ENCODE results near the gene CDK17. TPM values are rescaled to one million over a fixed set of nuclear protein-coding genes. Genes with fewer than 3 reads are reported as not detected.
"Not testable (repeated sequence)": the region's sequence is repeated elsewhere in the genome, so short reads cannot be mapped to it uniquely, and the experiment has no call there.

The CDK17 gene
- polyA plus RNA-seq, 3 donors from 2014 or later = 27.2 to 64.0 (median 52.7) TPM

DNA sequence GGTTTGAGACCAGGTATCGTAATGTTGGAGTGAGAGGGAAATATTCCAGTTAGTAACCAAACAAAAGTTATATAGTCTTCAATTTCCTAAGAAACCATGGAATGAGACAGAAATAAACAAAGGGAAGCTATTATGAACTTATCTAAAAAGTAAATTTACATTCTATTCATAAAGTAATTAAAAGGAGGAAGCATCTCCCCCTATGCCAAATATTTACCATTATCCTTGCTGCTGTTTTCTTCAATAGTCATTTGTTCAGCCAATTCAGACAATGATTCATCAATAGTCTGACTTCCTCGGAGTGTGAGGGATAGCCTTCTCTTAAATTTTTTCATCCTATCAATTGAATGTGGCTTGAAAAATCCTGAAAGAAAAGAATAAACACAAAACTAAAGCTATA, 65.7 kb downstream of the CDK17 start:
- H3K27me3 Mint-ChIP-seq (ENCODE audit: low read depth in 3 of 3) = peaks cover 0 to 14% (median 7%) of the 10 kb centered on the region in 3 donors
- peaks cover 0 to 5% (median 0%) of the 10 kb centered on the region in 6 donors for H3K9me3 Mint-ChIP-seq
- no peak overlapping the region for H3K27ac Mint-ChIP-seq
- DNase-seq = no peak
- peaks cover 55 to 87% of the 10 kb centered on the region in 2 donors for H3K4me1 Mint-ChIP-seq
- H3K4me3 Mint-ChIP-seq = no peak overlapping the region
- peaks cover 0 to 8% (median 8%) of the 10 kb centered on the region in 3 donors for H3K36me3 Mint-ChIP-seq

- Mint-ChIP-seq H3K4me1 (peaks cover 59 to 89% of the 10 kb centered on the region in 2 donors), H3K9me3 (no peaks in the 10 kb centered on the region), H3K27ac (peak overlapping the region in 4 of 6 donors; percentile 1 to 55 (median 42)), H3K27me3 (ENCODE audit: low read depth in 3 of 3) (peaks cover 0 to 4% (median 3%) of the 10 kb centered on the region in 3 donors), H3K4me3 (no peak overlapping the region), H3K36me3 (peaks cover 0 to 7% (median 0%) of the 10 kb centered on the region in 3 donors)
- no peak for DNase-seq
These were observed 70.7 kb downstream of the CDK17 start for GRCh38 chr12:96329545-96329944.

- no peak for DNase-seq
- Mint-ChIP-seq H3K27me3 (ENCODE audit: low read depth in 3 of 3) (peaks cover 0 to 4% (median 3%) of the 10 kb centered on the region in 3 donors), H3K27ac (peak overlapping the region in 1 of 6 donors; percentile 21), H3K36me3 (peaks cover 0 to 7% (median 0%) of the 10 kb centered on the region in 3 donors), H3K4me1 (peaks cover 63 to 89% of the 10 kb centered on the region in 2 donors), H3K4me3 (no peak overlapping the region), H3K9me3 (no peaks in the 10 kb centered on the region)
These were observed 71.2 kb downstream of the CDK17 start for GRCh38 chr12:96329018-96329417.

GRCh38 chr12:96327889-96328288, 72.3 kb downstream of the CDK17 start:
- Mint-ChIP-seq H3K36me3 (peaks cover 4 to 12% (median 5%) of the 10 kb centered on the region in 3 donors), H3K27ac (peak overlapping the region in 1 of 6 donors; percentile 51), H3K27me3 (ENCODE audit: low read depth in 3 of 3) (peaks cover 0 to 4% (median 3%) of the 10 kb centered on the region in 3 donors), H3K4me3 (no peak overlapping the region), H3K9me3 (no peaks in the 10 kb centered on the region), H3K4me1 (peaks cover 64 to 93% of the 10 kb centered on the region in 2 donors)
- no peak for DNase-seq

GRCh38 chr12:96327346-96327745, 72.9 kb downstream of the CDK17 start:
- peaks cover 6 to 13% (median 9%) of the 10 kb centered on the region in 3 donors for H3K36me3 Mint-ChIP-seq
- peaks cover 68 to 93% of the 10 kb centered on the region in 2 donors for H3K4me1 Mint-ChIP-seq

DNA sequence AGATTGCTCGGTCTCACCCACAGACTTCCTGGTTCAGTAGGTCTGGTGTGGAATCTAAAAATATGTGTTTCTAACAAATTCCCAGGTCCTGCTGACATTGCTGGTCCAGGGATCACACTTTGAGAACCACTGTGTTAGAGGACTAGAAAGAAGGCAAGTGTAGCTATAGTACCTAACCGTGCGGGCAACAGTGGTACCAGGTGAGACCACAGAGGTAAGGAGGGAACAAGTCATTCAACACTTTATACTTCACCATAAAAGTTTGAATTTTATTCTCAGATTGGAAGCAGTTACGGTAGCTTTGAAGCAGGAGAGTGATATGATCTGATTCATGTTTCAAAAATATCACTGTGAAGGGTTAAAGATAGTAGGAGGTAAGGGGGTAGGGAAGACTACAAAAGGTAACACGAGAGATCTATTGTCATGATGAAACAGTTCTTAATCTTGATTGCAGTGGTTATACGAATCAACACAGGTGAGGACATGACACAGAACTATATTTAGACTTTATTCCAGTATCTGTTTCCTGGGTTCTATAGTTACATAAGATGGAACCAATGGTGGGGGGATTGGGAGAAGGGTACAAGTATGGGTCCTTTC, 73.5 kb downstream of the CDK17 start:
- no peak for DNase-seq
- peaks cover 0 to 6% (median 5%) of the 10 kb centered on the region in 3 donors for H3K27me3 Mint-ChIP-seq (ENCODE audit: low read depth in 3 of 3)
- H3K9me3 Mint-ChIP-seq = no peaks in the 10 kb centered on the region
- peaks cover 12 to 16% (median 15%) of the 10 kb centered on the region in 3 donors for H3K36me3 Mint-ChIP-seq
- peak overlapping the region in 2 of 5 donors; percentile 27 to 49 for H3K4me3 Mint-ChIP-seq
- H3K4me1 Mint-ChIP-seq = peaks cover 72 to 93% of the 10 kb centered on the region in 2 donors
- peak overlapping the region in 5 of 6 donors; percentile 10 to 82 (median 70) for H3K27ac Mint-ChIP-seq

More at GRCh38 chr12:96327346-96327745, 72.9 kb downstream of the CDK17 start:
- peak overlapping the region in 5 of 6 donors; percentile 31 to 89 (median 51) for H3K27ac Mint-ChIP-seq
- peaks cover 0 to 4% (median 3%) of the 10 kb centered on the region in 3 donors for H3K27me3 Mint-ChIP-seq (ENCODE audit: low read depth in 3 of 3)
- no peak for DNase-seq
- peak overlapping the region in 1 of 5 donors; percentile 1 for H3K4me3 Mint-ChIP-seq
- H3K9me3 Mint-ChIP-seq = no peaks in the 10 kb centered on the region

- H3K27ac Mint-ChIP-seq = peak overlapping the region in 2 of 6 donors; percentile 16 to 79
- no peak overlapping the region for H3K4me3 Mint-ChIP-seq
- H3K4me1 Mint-ChIP-seq = peaks cover 55 to 69% of the 10 kb centered on the region in 2 donors
These were observed 76.3 kb downstream of the CDK17 start for GRCh38 chr12:96323906-96324305.

DNA sequence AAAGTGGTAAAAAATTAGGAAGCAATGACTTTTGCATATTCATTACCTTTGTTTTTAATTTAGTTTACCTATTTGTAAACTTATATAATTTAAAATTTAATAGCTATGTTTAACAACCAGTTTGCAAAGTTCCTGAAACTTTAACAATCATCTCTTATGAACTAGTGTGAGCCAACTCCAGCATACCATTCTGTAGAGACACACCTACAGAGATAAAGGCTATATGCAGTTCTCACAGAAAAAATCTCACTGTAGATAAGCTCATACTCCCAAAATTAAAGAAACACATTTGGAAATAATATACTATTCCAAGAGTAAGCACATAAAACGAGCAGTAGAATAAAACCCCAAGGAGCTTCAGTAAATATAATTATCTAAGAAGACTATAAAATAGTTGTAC, 77.5 kb downstream of the CDK17 start:
- H3K36me3 Mint-ChIP-seq = peaks cover 12 to 16% (median 15%) of the 10 kb centered on the region in 3 donors
- no peak for DNase-seq
- no peak overlapping the region for H3K4me3 Mint-ChIP-seq
- peak overlapping the region in 1 of 6 donors; percentile 5 for H3K27ac Mint-ChIP-seq
- no peaks in the 10 kb centered on the region for H3K9me3 Mint-ChIP-seq
- peaks cover 45 to 57% of the 10 kb centered on the region in 2 donors for H3K4me1 Mint-ChIP-seq
- H3K27me3 Mint-ChIP-seq (ENCODE audit: low read depth in 3 of 3) = peaks cover 0 to 4% (median 2%) of the 10 kb centered on the region in 3 donors

More at GRCh38 chr12:96323906-96324305, 76.3 kb downstream of the CDK17 start:
- no peak for DNase-seq
- Mint-ChIP-seq H3K9me3 (no peaks in the 10 kb centered on the region), H3K36me3 (peaks cover 12 to 16% (median 15%) of the 10 kb centered on the region in 3 donors), H3K27me3 (ENCODE audit: low read depth in 3 of 3) (peaks cover 0 to 4% (median 2%) of the 10 kb centered on the region in 3 donors)

GRCh38 chr12:96321941-96322340, 78.3 kb downstream of the CDK17 start:
- H3K9me3 Mint-ChIP-seq = peaks cover 0 to 2% (median 0%) of the 10 kb centered on the region in 6 donors
- peaks cover 0 to 2% (median 2%) of the 10 kb centered on the region in 3 donors for H3K27me3 Mint-ChIP-seq (ENCODE audit: low read depth in 3 of 3)
- H3K27ac Mint-ChIP-seq = no peak overlapping the region
- peaks cover 12 to 16% (median 15%) of the 10 kb centered on the region in 3 donors for H3K36me3 Mint-ChIP-seq
- peaks cover 37 to 50% of the 10 kb centered on the region in 2 donors for H3K4me1 Mint-ChIP-seq
- no peak overlapping the region for H3K4me3 Mint-ChIP-seq
- no peak for DNase-seq

DNA sequence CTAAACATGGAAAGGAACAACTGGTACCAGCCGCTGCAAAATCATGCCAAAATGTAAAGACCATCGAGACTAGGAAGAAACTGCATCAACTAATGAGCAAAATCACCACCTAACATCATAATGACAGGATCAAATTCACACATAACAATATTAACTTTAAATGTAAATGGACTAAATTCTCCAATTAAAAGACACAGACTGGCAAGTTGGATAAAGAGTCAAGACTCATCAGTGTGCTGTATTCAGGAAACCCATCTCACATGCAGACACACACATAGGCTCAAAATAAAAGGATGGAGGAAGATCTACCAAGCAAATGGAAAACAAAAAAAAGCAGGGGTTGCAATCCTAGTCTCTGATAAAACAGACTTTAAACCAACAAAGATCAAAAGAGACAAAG, 82.4 kb downstream of the CDK17 start:
- H3K4me1 Mint-ChIP-seq = peaks cover 25 to 40% of the 10 kb centered on the region in 2 donors
- H3K4me3 Mint-ChIP-seq; H3K27ac Mint-ChIP-seq; DNase-seq; H3K27me3 Mint-ChIP-seq (ENCODE audit: low read depth in 3 of 3); H3K9me3 Mint-ChIP-seq; H3K36me3 Mint-ChIP-seq: not testable (repeated sequence)

DNA sequence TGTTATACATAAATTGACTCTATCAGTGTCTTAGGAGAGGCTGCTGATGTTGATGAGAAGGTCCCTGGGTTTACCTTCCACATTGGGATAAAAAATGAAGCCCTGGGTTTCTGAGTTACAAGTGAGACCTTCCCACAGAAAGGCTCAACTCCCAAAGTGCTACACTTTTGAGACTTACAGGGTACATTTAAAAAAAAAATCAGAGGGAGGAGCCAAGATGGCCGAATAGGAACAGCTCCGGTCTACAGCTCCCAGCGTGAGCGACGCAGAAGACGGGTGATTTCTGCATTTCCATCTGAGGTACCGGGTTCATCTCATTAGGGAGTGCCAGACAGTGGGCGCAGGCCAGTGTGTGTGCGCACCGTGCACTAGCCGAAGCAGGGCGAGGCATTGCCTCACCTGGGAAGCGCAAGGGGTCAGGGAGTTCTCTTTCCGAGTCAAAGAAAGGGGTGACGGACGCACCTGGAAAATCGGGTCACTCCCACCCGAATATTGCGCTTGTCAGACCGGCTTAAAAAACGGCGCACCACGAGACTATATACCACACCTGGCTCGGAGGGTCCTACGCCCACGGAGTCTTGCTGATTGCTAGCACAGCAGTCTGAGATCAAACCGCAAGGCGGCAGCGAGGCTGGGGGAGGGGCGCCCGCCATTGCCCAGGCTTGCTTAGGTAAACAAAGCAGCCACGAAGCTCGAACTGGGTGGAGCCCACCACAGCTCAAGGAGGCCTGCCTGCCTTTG, 84.3 kb downstream of the CDK17 start:
- Mint-ChIP-seq H3K27ac (peak overlapping the region; percentile 59 to 88 (median 85)), H3K4me1 (peaks cover 16 to 38% of the 10 kb centered on the region in 2 donors), H3K4me3 (peak overlapping the region; percentile 68 to 90 (median 86))
- H3K27me3 Mint-ChIP-seq (ENCODE audit: low read depth in 3 of 3); H3K9me3 Mint-ChIP-seq; H3K36me3 Mint-ChIP-seq: not testable (repeated sequence)
- DNase-seq = peak in 2 of 3 donors; percentile 25 to 32

GRCh38 chr12:96314723-96315122, 85.5 kb downstream of the CDK17 start:
- Mint-ChIP-seq H3K36me3 (peaks cover 0 to 4% (median 4%) of the 10 kb centered on the region in 3 donors), H3K4me3 (no peak overlapping the region), H3K9me3 (peaks cover 0 to 2% (median 0%) of the 10 kb centered on the region in 6 donors), H3K4me1 (peaks cover 16 to 47% of the 10 kb centered on the region in 2 donors), H3K27ac (peak overlapping the region in 5 of 6 donors; percentile 18 to 85 (median 80)), H3K27me3 (ENCODE audit: low read depth in 3 of 3) (peaks cover 0 to 10% (median 7%) of the 10 kb centered on the region in 3 donors)
- no peak for DNase-seq

DNA sequence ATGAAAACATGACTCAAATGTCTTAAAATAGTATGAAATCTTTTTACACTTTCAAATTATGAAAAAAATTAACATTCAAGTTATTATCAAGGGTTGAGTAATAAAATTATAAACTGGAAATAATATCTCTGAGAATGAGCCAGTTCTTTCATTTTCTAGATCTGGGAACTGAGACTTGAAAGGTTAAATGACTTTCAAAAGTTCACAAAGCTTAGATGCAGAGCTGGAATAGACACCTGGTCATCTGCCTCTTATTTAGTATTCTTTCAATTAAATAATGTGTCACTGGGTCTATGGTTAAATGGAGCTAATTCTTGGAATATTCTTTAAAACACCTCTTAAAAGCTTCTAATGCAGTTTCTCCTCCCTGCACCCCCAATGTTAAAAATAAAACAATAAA, 86.6 kb downstream of the CDK17 start:
- Mint-ChIP-seq H3K4me1 (peaks cover 21 to 55% of the 10 kb centered on the region in 2 donors), H3K4me3 (no peak overlapping the region), H3K36me3 (peaks cover 4 to 10% (median 5%) of the 10 kb centered on the region in 3 donors), H3K27me3 (ENCODE audit: low read depth in 3 of 3) (peaks cover 0 to 10% (median 7%) of the 10 kb centered on the region in 3 donors), H3K9me3 (peaks cover 0 to 2% (median 0%) of the 10 kb centered on the region in 6 donors), H3K27ac (peak overlapping the region in 2 of 6 donors; percentile 23 to 48)
- no peak for DNase-seq

Data from immature natural killer cell (primary cell).